Testis (tissue), 3 donors: Measurements from ENCODE around the gene CD81. TPM values are rescaled to one million over a fixed set of nuclear protein-coding genes. Genes with fewer than 3 reads are reported as not detected.

ENCODE experiments used
- DNase-seq: peaks from one replicate; pipeline ENCODE4 v3.0.0-alpha.2; 2019
- H3K27ac ChIP-seq, 2 donors: fragments of 200-600 bp; sonication (generic); one replicate each; pipeline ENCODE4 v1.5.1; 2019
- H3K27me3 ChIP-seq: fragments of 200-600 bp; sonication (generic); one replicate; pipeline ENCODE4 v1.5.1; 2019
- H3K36me3 ChIP-seq: fragments of 200-600 bp; sonication (generic); one replicate; pipeline ENCODE4 v1.5.1; 2017; ENCODE audit warnings: low read depth; ENCODE audit errors: missing control alignments
- H3K4me1 ChIP-seq: fragments of 200-600 bp; sonication (generic); one replicate; pipeline ENCODE4 v1.5.1; 2019
- H3K4me3 ChIP-seq, 2 donors: fragments of 200-600 bp; sonication (generic); one replicate each; pipeline ENCODE4 v1.5.1; 2017 to 2019
- H3K9me3 ChIP-seq: fragments of 200-600 bp; sonication (generic); one replicate; pipeline ENCODE4 v1.5.1; 2017
- POLR2A ChIP-seq: fragments of 450-650 bp; IDR thresholded peaks from one replicate; pipeline ENCODE4 v1.6.1; 2017; ENCODE audit warnings: antibody characterized with exemption, mild to moderate bottlenecking, moderate library complexity
- WGBS, 2 donors: methylation state at CpG; one replicate each; pipeline ENCODE4 v1.1.5; 2018; 5-methylcytosine and 5-hydroxymethylcytosine counted together
- intact Hi-C: fragments of 100-400 bp; cut with DNase I; formaldehyde crosslinking; loops from one replicate; pipeline ENCODE4 v1.15.1; 2023; ENCODE audit warnings: low total_unique reads
- polyA plus RNA-seq: library from polyadenylated mRNA; stranded (reverse); fragments of 350-450 nt; fragmentation: Illumina TruSeq; extraction: RNeasy Lipid Tissue Mini Kit (QIAGEN cat#74804); gene quantifications from one replicate; pipeline ENCODE4 v1.2.3, GENCODE V29; 2014; ENCODE audit warnings: low read depth, low replicate concordance; ENCODE audit not compliant: insufficient read depth
- total RNA-seq, 2 donors: library from RNA; depleted of rRNA; stranded (reverse); fragments of >200 nt; gene quantifications; one replicate each; pipeline ENCODE4 v1.2.3, GENCODE V29; 2016
- TF ChIP-seq, protein P1 (sequence below), 3 experiments: fragments of 450-650 bp in 2 of 3; fragments of 200-600 bp in 1 of 3; sonication (generic) in 1 of 3; IDR thresholded peaks; one replicate each; pipeline ENCODE4 v1.5.1; 2016 to 2019; ENCODE audit warnings: antibody characterized with exemption in 3 of 3, mild to moderate bottlenecking in 2 of 3, moderate library complexity in 1 of 3

Gene CD81
- total and polyA plus RNA-seq, 3 donors from 2014 or later = 541 to 829 (median 665) TPM

DNA sequence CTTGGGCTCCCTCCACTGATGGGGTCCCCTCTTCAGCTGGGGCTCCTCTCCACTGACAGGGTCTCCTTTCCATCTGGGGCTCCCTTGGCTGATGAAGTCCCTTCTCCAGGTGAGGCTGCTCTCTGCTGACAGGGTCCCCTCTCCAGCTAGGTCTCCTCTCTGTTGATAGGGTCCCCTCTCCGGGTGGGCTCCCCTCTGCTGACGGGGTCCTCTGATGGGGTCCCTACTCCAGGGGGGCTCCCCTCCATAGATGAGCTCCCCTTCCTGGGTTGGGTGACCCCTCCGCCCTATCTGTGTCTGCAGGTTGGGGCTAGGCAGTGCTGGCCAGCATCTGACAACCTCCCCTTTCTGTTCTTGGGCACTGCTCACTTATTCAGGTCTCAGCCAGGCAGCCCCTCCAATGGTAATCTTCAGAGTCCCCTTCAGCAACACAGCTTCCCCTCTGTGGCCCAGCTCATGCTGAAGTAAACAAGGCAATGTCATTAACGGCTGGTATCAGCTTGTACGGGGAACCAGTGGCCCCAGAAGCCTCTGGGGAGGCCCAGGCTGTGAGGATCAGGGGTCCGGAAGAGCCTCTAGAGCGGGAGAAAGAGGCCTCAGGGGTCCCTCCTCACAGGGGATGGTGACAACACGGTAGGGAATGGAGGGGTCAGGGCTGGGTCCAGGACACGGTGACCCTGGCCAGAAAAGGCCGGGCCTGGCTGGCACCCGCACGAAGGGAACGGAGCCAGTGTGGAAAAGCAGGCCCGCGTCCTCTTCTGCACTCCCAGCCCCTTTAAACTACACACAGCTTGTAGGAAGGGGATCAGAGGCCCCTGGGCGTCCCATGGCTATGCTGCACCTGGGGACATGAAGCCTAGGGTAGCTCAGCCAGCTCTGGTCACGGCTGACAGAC lies 9.6 kb upstream of the CD81 start:
- intact Hi-C loops = no loop called here
- H3K4me1 ChIP-seq = peaks cover 18% of the 10 kb centered on the region
- no peak overlapping the region for H3K4me3 ChIP-seq
- no peaks in the 10 kb centered on the region for H3K27me3 ChIP-seq
- 68 to 71% methylated on average over 15 to 17 of the region's 17 CpGs for WGBS, 2 donors
- H3K9me3 ChIP-seq = no peaks in the 10 kb centered on the region
- DNase-seq = no peak
- TF ChIP-seq POLR2A = no peak
- TF ChIP-seq, protein P1, sequence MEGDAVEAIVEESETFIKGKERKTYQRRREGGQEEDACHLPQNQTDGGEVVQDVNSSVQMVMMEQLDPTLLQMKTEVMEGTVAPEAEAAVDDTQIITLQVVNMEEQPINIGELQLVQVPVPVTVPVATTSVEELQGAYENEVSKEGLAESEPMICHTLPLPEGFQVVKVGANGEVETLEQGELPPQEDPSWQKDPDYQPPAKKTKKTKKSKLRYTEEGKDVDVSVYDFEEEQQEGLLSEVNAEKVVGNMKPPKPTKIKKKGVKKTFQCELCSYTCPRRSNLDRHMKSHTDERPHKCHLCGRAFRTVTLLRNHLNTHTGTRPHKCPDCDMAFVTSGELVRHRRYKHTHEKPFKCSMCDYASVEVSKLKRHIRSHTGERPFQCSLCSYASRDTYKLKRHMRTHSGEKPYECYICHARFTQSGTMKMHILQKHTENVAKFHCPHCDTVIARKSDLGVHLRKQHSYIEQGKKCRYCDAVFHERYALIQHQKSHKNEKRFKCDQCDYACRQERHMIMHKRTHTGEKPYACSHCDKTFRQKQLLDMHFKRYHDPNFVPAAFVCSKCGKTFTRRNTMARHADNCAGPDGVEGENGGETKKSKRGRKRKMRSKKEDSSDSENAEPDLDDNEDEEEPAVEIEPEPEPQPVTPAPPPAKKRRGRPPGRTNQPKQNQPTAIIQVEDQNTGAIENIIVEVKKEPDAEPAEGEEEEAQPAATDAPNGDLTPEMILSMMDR (IDR thresholded peaks at IDR 0.05) = no peak
- H3K36me3 ChIP-seq = no peaks in the 10 kb centered on the region
- H3K27ac ChIP-seq = no peak overlapping the region

DNA sequence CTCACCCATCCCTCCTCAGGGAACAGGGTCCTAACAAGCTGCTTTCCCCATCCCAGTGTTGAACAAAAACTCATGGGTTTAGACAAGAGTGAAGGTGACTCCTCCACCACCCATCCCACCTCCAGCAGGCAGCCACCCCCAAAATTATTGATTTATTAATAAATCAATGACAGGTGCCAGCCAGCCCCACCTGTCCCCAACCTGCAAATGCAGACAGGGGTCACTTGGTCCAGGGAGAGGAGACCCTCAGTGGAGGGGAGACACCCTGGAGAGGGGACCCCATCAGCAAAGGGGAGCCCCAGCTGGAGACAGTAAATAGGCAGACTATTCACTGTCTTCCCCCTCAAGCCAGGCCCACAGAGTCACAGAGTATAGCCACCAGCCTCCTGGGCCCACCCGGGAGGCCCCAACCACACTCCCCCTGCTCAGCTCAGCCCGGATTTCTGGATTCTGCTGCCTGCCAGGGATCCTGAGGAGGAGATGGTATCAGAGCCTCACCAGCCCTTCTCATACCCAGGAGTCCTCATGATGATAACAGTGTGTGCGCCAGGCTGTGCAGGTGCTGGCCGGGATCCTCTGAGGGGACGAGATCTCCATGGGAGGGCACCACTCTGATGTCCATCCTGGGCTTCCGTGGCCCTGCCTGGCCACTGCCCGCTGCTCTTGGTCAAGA lies 8.8 kb upstream of the CD81 start:
- no peaks in the 10 kb centered on the region for H3K27me3 ChIP-seq
- no peak overlapping the region for H3K27ac ChIP-seq
- H3K9me3 ChIP-seq = no peaks in the 10 kb centered on the region
- intact Hi-C loops = no loop called here
- H3K4me1 ChIP-seq = peaks cover 18% of the 10 kb centered on the region
- no peak for TF ChIP-seq POLR2A
- TF ChIP-seq, protein P1 (IDR thresholded peaks at IDR 0.05) = no peak
- no peaks in the 10 kb centered on the region for H3K36me3 ChIP-seq
- no peak for DNase-seq
- WGBS, 2 donors = 96 to 100% methylated on average over 3 to 7 of the region's 7 CpGs
- H3K4me3 ChIP-seq = no peak overlapping the region

DNA sequence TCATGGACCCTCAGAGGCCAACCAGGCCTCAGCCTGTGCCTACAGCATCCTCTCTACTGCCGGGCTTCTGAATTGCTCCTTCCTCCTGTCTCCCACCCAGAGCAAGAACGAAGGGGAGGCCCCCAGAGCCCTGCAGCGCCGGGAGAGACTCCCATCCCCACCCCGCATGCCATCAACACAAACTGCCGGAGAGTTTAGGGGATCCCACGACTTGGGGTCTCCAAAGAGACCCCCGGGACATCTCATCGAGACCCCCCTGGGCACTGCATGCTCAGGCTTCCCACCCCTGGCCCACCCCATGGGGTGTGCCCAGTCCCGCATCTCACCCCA lies 8.3 kb upstream of the CD81 start:
- no peak for TF ChIP-seq POLR2A
- TF ChIP-seq, protein P1 (IDR thresholded peaks at IDR 0.05) = no peak
- no peak overlapping the region for H3K27ac ChIP-seq
- H3K9me3 ChIP-seq = no peaks in the 10 kb centered on the region
- no peak for DNase-seq
- H3K36me3 ChIP-seq = no peaks in the 10 kb centered on the region
- intact Hi-C loops = no loop called here
- WGBS, 2 donors = 81 to 86% methylated on average over 10 of the region's 10 CpGs
- H3K27me3 ChIP-seq = no peaks in the 10 kb centered on the region
- H3K4me1 ChIP-seq = peaks cover 18% of the 10 kb centered on the region
- H3K4me3 ChIP-seq = no peak overlapping the region

DNA sequence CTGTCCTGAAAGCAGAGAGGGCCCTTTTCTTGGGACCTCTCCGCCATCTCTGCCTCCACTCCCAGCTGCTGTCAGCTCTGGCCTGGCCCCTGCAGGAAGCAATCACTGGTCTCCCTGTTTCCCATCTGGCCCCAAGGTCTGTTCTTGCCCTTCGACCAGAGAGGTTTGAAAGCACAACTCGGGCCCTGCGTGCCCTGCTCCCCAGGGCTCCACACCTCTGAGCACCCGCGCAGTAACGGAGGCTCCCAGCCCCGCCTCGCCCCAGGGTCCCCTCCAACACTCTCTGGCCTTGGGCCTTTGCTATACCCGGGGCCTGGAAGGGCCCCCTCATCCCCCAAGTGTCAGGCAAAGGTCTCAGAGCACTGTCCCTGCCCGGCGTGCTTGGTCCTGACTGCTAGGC lies 7.8 kb upstream of the CD81 start:
- WGBS, 2 donors = 86 to 91% methylated on average over 11 to 12 of the region's 12 CpGs
- intact Hi-C loops = no loop called here

DNA sequence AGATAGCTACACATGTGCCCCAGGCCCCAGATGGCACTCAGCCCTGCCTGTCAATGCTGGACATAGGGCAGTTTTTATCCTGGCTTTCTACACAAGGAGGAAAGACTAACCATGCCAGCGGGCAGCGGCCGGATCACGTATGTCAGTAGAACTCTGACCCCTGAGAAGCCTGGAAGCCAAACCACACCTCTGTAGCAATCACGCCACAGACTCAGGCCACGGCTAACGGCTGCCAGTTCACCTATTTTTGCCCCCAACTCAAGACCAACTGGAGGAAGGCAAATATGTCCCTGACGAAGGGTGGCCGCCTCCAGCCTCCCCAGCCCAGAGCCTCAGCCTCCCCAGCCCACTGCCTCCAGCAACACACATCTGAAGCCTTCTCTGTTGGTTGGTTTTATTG lies 7.2 kb upstream of the CD81 start:
- Histone ChIP-seq H3K9me3 (no peaks in the 10 kb centered on the region), H3K27me3 (no peaks in the 10 kb centered on the region), H3K27ac (no peak overlapping the region), H3K4me3 (no peak overlapping the region), H3K4me1 (peaks cover 18% of the 10 kb centered on the region), H3K36me3 (no peaks in the 10 kb centered on the region)
- WGBS, 2 donors = 90 to 92% methylated on average over 8 to 9 of the region's 9 CpGs
- intact Hi-C loops = no loop called here
- DNase-seq = no peak
- TF ChIP-seq, protein P1 (IDR thresholded peaks at IDR 0.05) = no peak

More for the DNA sequence above, 7.8 kb upstream of the CD81 start:
- H3K27me3 ChIP-seq = no peaks in the 10 kb centered on the region
- TF ChIP-seq POLR2A = no peak
- no peak overlapping the region for H3K27ac ChIP-seq
- no peaks in the 10 kb centered on the region for H3K9me3 ChIP-seq
- H3K4me1 ChIP-seq = peaks cover 18% of the 10 kb centered on the region
- H3K36me3 ChIP-seq = no peaks in the 10 kb centered on the region
- DNase-seq = no peak
- H3K4me3 ChIP-seq = no peak overlapping the region
